Spleen (tissue), 11 donors: ENCODE measurements around the gene GCC2. TPM values are rescaled to one million over a fixed set of nuclear protein-coding genes. Genes with fewer than 3 reads are reported as not detected.
"Not testable (repeated sequence)": the region's sequence is repeated elsewhere in the genome, so short reads cannot be mapped to it uniquely, and the experiment has no call there.

Experiments
- DNase-seq: peaks from one replicate; pipeline ENCODE4 v3.0.0-alpha.2; 2020
- H3K27ac ChIP-seq, 8 donors: fragments of 200-600 bp; sonication (generic) in 7 of 8; 1 replicate in 4 of 8; 2 replicates in 4 of 8; pipeline versions ENCODE4 v1.5.0 to v1.8.0; 2016 to 2021; ENCODE audit warnings: inconsistent platforms in 4 of 8, mild to moderate bottlenecking in 4 of 8, moderate library complexity in 1 of 8
- H3K27me3 ChIP-seq, 7 donors: fragments of 200-600 bp; sonication (generic) in 6 of 7; replicated peaks in 1 of 7; 1 replicate in 4 of 7; 2 replicates in 3 of 7; pipeline versions ENCODE4 v1.5.0 to v1.8.0; 2016 to 2021; ENCODE audit warnings: inconsistent platforms in 3 of 7, mild to moderate bottlenecking in 1 of 7
- H3K36me3 ChIP-seq, 6 donors: fragments of 200-600 bp; sonication (generic) in 5 of 6; 1 replicate in 4 of 6; 2 replicates in 2 of 6; pipeline versions ENCODE4 v1.5.0 to v1.8.0; 2016 to 2021; ENCODE audit warnings: inconsistent platforms in 2 of 6
- H3K4me1 ChIP-seq, 6 donors: fragments of 200-600 bp; sonication (generic) in 5 of 6; 1 replicate in 3 of 6; 2 replicates in 3 of 6; pipeline versions ENCODE4 v1.5.0 to v1.8.0; 2016 to 2021; ENCODE audit warnings: inconsistent platforms in 3 of 6
- H3K4me3 ChIP-seq, 8 donors: fragments of 200-600 bp; sonication (generic) in 7 of 8; 1 replicate in 4 of 8; 2 replicates in 4 of 8; pipeline versions ENCODE4 v1.5.0 to v1.8.0; 2016 to 2021; ENCODE audit warnings: inconsistent platforms in 4 of 8, mild to moderate bottlenecking in 4 of 8, moderate library complexity in 2 of 8
- H3K9me3 ChIP-seq, 8 donors: fragments of 200-600 bp; sonication (generic) in 7 of 8; 1 replicate in 4 of 8; 2 replicates in 4 of 8; pipeline versions ENCODE4 v1.5.0 to v1.8.0; 2016 to 2021; ENCODE audit warnings: inconsistent platforms in 4 of 8
- CTCF ChIP-seq, 11 experiments: fragments of 200-600 bp in 7 of 11; fragments of 450-650 bp in 4 of 11; sonication (generic) in 4 of 11; IDR thresholded peaks in 8 of 11; conservative IDR thresholded peaks in 3 of 11; 1 replicate in 7 of 11; 2 replicates in 4 of 11; pipeline versions ENCODE4 v1.4.0 to v1.8.0; 2016 to 2021; ENCODE audit warnings: antibody characterized with exemption in 11 of 11, inconsistent platforms in 4 of 11, mild to moderate bottlenecking in 1 of 11
- POLR2A ChIP-seq, 3 donors: fragments of 450-650 bp; IDR thresholded peaks; one replicate each; pipeline ENCODE4 v1.5.1; 2017; ENCODE audit warnings: antibody characterized with exemption in 3 of 3, mild to moderate bottlenecking in 1 of 3
- POLR2AphosphoS5 ChIP-seq, 3 donors: sonication (generic); formaldehyde crosslinking; IDR thresholded peaks; one replicate each; pipeline ENCODE4 v1.5.1; 2017; ENCODE audit warnings: antibody characterized with exemption in 3 of 3
- WGBS, 5 donors: extraction: QIAGEN DNeasy Blood & Tissue Kit in 3 of 5; methylation state at CpG; one replicate each; pipeline versions ENCODE4 v1.1.5 to v1.1.7; 2013 to 2018; 5-methylcytosine and 5-hydroxymethylcytosine counted together
- intact Hi-C: fragments of 100-400 bp; cut with DNase I; formaldehyde crosslinking; loops from one replicate; pipeline ENCODE4 v1.15.0; 2023; ENCODE audit warnings: low total_unique reads
- polyA plus RNA-seq, 3 donors: library from polyadenylated mRNA; stranded (reverse); fragments of 200-250 nt; gene quantifications; one replicate each; pipeline ENCODE4 v1.2.1, GENCODE V29; 2013
- total RNA-seq, 7 donors: library from RNA; depleted of rRNA in 3 of 7; stranded (reverse); fragments of >200 nt in 3 of 7; fragmentation: NEBNext Ultra II Directional in 4 of 7; extraction: Animal tissue kit (Norgen Biotek cat#: 25700) in 4 of 7; gene quantifications; one replicate each; pipeline versions ENCODE4 v1.1.0 to v1.2.1, GENCODE V29; 2016 to 2021
- donor health status: healthy with polysubstance abuse.
- donor health status: DM: no; HTN: no; CAD: no; lungs with moderate emphysema.
- donor health status: DM: no; HTN: no; CAD: no.
- donor health status: Bipolar disorder and iron deficiency.
- donor health status: healthy.
- donor health status: DM: no; HTN: no; CAD: no.
- donor health status: DM: yes; HTN: yes; CAD: no.

The GCC2 gene
- total and polyA plus RNA-seq, 10 donors, result 10.1 to 82.6 (median 59.9) TPM

GRCh38 chr2:108428286-108429009 lies 20.6 kb upstream of the GCC2 start:
- no peak for DNase-seq
- H3K27me3 ChIP-seq, result peaks cover 0 to 15% (median 0%) of the 10 kb centered on the region in 7 donors
- intact Hi-C loops, result no loop called here
- H3K36me3 ChIP-seq, result no peaks in the 10 kb centered on the region
- H3K4me1 ChIP-seq, result no peaks in the 10 kb centered on the region
- no peak overlapping the region for H3K4me3 ChIP-seq
- H3K9me3 ChIP-seq, result no peaks in the 10 kb centered on the region
- WGBS, 5 donors, result 52 to 79% (median 74%) methylated on average over 2 of the region's 2 CpGs
- TF ChIP-seq CTCF (IDR thresholded peaks at IDR 0.05 in 8 of 11, conservative IDR thresholded peaks at IDR 0.05 in 3 of 11), result no peak
- TF ChIP-seq POLR2A (IDR thresholded peaks at IDR 0.05), result no peak
- no peak for TF ChIP-seq POLR2AphosphoS5 (IDR thresholded peaks at IDR 0.05)
- no peak overlapping the region for H3K27ac ChIP-seq

- DNase-seq, H3K4me3 ChIP-seq, intact Hi-C loops, H3K27me3 ChIP-seq, H3K9me3 ChIP-seq, H3K4me1 ChIP-seq, H3K36me3 ChIP-seq, H3K27ac ChIP-seq: not testable (repeated sequence)
- 90 to 100% (median 96%) methylated on average over 1 of the region's 1 CpG; no CpG with 5 or more reads in 1 of the 5 donors for WGBS, 5 donors
These were observed 13.4 kb upstream of the GCC2 start for GRCh38 chr2:108435578-108435977.

GRCh38 chr2:108436976-108437375 lies 12.0 kb upstream of the GCC2 start:
- intact Hi-C loops, result no loop called here
- WGBS, 5 donors, result 67 to 84% (median 74%) methylated on average over 1 of the region's 1 CpG
- Histone ChIP-seq H3K9me3 (peaks cover 0 to 4% (median 0%) of the 10 kb centered on the region in 8 donors), H3K4me1 (no peaks in the 10 kb centered on the region), H3K27ac (no peak overlapping the region), H3K36me3 (no peaks in the 10 kb centered on the region), H3K4me3 (no peak overlapping the region), H3K27me3 (no peaks in the 10 kb centered on the region)
- no peak for TF ChIP-seq POLR2A (IDR thresholded peaks at IDR 0.05)
- no peak for TF ChIP-seq CTCF (IDR thresholded peaks at IDR 0.05 in 8 of 11, conservative IDR thresholded peaks at IDR 0.05 in 3 of 11)
- TF ChIP-seq POLR2AphosphoS5 (IDR thresholded peaks at IDR 0.05), result no peak
- no peak for DNase-seq

GRCh38 chr2:108441712-108442111 lies 7.3 kb upstream of the GCC2 start:
- intact Hi-C loops, result loop anchor here (10.0 kb wide), 1 partner anchor 183 kb away; no protein-coding TSS in a partner anchor
- 83 to 94% (median 88%) methylated on average over 2 of the region's 2 CpGs for WGBS, 5 donors
- TF ChIP-seq POLR2AphosphoS5 (IDR thresholded peaks at IDR 0.05), result no peak
- TF ChIP-seq CTCF (IDR thresholded peaks at IDR 0.05 in 8 of 11, conservative IDR thresholded peaks at IDR 0.05 in 3 of 11), result no peak
- TF ChIP-seq POLR2A (IDR thresholded peaks at IDR 0.05), result no peak

More at GRCh38 chr2:108441712-108442111, 7.3 kb upstream of the GCC2 start:
- Histone ChIP-seq H3K36me3 (no peaks in the 10 kb centered on the region), H3K27me3 (no peaks in the 10 kb centered on the region), H3K4me1 (no peaks in the 10 kb centered on the region), H3K27ac (no peak overlapping the region), H3K9me3 (no peaks in the 10 kb centered on the region), H3K4me3 (no peak overlapping the region)
- DNase-seq, result no peak
